HG03432 (cell line): ENCODE data around the gene GFRA1.
A peak's percentile ranks its signal among the peaks of the same experiment; 100 is the strongest.

Source experiments
- ATAC-seq: cut with Tn5 transposase; IDR thresholded peaks from one replicate; pipeline ENCODE4 v1.9.1; 2021; ENCODE audit warnings: mild to moderate bottlenecking, moderate library complexity; ENCODE audit not compliant: unreplicated experiment

The GFRA1 gene

GRCh38 chr10:116164291-116164690, 108.7 kb downstream of the GFRA1 start:
- no peak for ATAC-seq

DNA sequence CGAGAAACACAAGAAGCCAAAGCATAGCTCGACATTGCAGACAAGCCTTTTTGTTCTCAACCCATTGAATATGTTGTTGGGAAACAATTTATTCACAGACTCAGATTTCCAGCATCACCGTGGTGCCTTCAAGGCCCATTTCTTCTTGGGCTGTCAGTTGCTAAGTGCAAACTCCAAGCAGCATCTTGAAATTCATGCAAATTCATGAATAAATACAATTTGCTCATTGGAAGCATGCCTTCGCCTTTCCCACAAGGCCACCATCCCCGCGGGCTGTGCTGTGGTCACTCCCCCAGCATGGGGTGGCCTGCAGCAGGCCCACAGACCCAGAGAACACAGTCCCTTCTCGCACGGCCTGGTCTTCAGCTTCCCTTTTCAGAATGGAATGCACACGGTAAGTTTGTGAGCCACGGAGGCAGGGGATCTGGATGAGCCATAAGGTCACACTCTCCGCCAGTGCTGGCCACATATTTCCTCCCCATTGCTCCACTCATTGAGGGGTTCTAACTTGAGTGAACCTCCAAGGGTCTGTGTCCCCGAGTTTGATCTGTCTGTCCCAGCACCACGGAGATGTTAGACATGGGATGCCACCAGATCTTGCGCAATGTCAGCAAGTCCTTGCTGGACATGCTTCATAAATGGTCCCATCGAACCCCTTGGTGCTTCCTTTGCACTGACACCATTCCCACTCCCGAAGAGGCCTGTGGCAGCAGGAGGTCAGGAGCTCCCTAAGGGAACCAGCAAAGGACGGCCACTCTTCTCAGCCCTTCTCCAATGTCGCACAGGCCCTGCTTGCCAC, 109.5 kb downstream of the GFRA1 start:
- no peak for ATAC-seq

GRCh38 chr10:116162851-116163250, 110.2 kb downstream of the GFRA1 start:
- no peak for ATAC-seq

- ATAC-seq = no peak
These were observed 112.7 kb downstream of the GFRA1 start for GRCh38 chr10:116160271-116160670.

DNA sequence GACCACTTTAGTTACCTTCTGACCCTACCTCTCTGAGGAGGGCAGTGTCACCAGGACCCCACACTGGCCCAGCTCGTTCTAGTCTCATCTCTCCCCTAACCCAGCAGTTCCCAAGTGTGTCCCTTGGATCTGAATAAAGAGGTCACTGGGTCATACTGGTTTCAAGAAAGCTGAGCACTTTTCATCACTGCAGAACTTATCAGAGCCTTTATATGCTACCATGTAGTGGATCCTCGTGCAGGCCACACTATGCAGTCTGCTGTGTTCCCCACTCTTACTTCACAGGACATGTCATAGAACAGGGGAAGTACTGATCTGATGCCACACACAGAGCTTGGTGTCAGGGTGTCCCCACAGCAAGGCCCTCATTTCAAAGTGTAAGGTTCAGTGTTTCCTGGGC, 113.8 kb downstream of the GFRA1 start:
- ATAC-seq = no peak

DNA sequence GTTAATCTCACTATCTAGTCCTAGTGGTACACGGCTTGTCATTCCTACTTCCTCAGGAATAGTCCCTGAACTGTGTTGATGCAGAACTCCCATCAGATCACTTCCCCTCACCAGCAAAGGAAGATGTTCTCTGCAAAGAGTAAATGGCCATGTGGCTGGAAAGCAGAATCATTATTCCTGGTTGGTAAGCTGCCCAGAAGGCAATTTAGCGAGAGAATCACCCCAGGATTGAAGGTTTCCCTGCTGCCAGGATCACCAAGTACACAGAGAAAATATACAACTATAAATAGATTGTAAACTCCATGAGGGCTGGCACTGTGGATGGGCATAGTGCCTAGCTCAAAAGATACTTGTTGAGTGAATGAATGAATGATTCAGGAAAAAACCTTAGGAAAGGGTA, 115.0 kb downstream of the GFRA1 start:
- no peak for ATAC-seq

DNA sequence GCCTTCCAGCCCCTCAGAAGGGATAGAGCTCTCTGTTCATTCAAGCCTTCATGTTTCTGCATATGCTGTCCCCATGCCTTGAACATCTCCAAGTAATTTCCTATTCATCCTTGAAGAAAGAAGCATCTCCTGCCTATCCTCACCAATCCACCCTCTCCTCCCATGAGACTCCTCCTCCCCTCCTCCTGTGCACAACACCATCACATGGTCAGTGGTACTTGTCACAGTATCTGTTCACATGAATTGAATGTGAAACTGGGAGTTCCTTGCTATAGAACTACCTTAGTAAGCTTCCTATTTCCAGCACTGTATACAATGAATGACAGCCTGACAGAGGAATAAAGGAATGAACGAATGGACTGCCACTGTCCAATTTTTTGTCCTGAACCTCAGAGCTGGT, 115.5 kb downstream of the GFRA1 start:
- ATAC-seq = no peak

GRCh38 chr10:116156819-116157218, 116.2 kb downstream of the GFRA1 start:
- ATAC-seq = no peak

DNA sequence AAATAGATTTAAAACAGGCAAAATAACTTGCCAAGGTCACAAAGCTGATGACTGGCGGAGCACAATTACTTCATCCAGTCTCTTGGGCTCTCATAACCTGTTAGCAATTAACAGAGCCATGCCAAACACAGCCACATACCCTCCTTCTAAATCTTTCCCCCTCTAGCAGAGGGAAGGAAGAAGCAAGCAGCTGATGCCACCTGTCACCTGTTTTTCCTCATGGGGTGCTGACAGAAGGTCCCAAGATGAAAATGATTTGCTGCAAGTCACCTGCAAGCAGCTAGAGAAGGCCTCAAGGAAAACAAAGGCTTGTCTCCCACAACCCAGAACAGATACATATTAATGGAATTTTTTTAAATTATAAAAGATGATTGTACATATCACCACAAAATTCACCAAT, 117.8 kb downstream of the GFRA1 start:
- ATAC-seq = no peak

DNA sequence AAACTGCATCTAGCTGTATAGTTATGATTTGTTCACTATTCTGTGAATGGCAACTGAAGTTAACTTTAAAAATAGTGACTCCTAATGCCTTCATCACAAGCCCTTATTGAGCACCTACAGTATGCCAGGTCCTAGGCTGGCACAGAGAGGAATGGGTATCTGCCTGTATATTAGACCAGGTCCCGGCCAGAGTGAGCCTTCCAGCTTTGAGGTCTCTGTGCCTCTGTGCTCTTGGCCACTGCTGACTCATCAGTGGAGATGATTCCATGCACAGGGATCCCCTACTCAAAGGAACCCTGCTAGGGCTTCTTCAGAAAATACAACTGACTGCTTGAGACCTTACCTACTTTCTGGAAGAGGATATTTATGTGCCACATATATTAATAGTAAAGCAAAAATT, 118.4 kb downstream of the GFRA1 start:
- no peak for ATAC-seq

- ATAC-seq = no peak
These were observed 121.9 kb downstream of the GFRA1 start for GRCh38 chr10:116151076-116151475.

DNA sequence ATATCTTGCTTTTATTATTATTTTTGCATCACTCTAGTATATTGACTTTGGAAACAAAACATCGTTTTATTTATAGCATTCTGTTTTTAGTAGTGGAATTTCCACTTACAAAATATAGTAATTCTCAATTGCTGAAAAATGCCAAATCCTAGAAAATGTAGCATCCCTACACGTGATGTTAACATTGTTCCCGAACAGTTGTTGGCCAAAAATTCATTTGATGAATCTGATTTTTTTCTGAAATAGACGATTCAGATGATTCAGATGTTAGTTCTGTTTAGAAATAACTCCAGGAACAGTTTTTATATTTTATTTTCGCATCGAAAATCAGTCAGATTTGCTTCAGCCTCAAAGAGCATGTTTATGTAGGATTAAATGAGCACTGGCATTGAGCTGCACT, 122.4 kb downstream of the GFRA1 start:
- ATAC-seq = no peak

GRCh38 chr10:116147147-116147905, 125.7 kb downstream of the GFRA1 start:
- ATAC-seq = peak; percentile 53

DNA sequence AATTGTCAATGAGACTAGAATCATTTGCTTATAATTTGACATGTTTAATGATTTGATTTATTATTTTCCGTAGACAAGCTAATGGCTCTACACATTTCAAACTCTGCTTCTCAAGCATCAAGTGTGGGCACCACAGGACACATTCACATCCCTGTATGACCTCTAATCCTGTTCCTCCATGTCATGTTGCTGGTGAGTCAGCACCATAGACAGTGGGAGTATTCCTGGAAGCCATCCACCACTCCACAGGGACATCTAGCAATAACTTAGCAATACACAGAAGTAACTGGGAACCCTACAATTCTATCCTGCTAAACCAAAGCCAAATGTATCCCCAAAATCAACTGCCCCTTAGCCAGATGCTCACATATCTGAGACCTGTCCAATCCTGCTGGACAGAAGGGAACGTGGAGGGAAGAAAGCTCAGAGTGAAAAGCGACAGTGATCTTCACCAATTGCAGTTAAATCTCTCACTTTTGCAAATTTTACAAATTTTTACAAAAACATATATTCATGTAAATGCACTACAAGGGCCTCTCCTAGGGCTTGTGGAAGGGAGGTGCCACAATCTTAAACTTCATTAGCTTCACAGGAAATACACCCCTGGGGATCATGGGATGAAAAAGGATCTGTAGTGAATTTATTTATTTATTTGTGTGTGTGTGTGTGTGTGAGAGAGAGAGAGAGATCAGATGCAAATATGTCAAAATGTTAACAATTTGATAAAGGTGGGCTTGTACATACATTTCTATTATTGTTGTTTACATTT, 126.5 kb downstream of the GFRA1 start:
- ATAC-seq = no peak

- ATAC-seq = no peak
These were observed 129.3 kb downstream of the GFRA1 start for GRCh38 chr10:116143673-116144222.

DNA sequence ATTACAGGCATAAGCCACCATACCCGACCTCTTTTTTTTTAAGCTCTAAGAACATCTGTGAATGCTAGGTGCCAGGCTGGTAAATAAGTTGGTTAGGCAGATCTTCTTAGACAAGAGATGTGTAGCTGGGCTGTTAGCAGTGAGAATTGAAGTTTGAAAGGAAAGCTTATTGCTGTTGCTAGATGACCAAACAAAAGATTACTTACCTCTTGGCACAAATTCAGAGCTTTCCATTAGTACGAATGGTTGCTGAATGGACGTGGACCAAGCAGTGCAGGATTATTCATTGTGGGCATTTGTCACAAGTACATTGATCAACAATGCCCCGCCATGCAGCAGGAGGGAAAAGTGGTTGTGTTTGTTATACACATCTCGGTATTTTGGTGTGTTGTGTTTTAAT, 131.2 kb downstream of the GFRA1 start:
- no peak for ATAC-seq

DNA sequence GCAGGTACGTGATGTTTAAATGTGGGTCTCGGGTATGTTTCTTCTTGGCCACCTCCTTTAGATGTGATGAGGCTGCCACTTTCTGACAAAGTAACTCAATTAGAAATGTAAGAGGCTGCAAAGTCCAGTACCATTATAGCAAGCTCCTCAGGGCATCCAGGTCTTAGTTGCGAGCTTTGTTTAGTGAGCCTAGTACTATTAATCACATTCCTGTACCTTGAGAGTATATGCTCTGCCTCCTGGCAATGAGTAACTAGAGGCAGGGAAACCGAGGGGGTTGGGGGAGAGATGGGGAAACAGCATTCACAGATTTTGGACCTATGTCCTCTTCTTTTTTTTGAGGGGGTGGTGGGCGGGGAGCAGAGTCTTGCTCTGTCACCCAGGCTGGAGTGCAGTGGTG, 131.8 kb downstream of the GFRA1 start:
- no peak for ATAC-seq

DNA sequence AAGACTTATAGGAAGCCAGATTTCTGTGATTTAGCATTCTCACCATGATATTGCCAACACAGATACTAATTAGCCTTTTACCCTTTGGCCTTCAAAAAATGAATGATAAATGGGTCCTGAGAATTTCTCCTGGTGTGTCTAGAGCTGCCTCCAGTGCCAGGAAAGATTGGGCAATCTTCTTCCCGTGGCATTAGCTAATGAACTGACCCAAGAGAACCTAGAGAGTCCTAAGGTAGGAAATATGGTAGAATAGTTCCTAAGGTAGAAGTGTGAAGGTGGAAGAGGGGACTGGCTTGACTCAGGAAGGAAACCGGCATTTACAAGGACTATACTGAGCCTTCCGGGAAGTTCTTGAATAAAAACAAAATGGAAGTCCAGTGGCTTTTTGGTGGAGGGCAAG, 133.1 kb downstream of the GFRA1 start:
- ATAC-seq = no peak

DNA sequence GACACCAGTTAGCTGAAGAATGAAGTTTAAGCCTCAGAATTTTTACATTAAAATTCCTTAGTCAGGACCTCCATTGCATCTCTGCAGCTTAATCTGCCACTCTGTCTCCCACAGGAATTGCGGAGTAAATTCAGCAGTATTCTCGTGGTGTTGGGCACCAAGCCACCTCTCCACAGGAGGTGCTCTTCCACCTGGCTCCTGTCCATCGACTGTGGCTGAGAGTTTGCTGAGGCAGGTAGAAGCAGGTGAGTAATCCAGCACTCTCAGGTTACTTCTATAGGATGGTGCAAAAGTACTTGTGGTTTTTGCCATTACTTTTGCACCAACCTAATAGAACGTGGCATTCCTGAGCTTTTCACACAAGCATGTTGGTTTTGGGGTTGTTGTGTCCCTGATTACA, 134.1 kb downstream of the GFRA1 start:
- ATAC-seq = no peak

- ATAC-seq = no peak
These were observed 136.7 kb downstream of the GFRA1 start for GRCh38 chr10:116136261-116136660.

GRCh38 chr10:116134322-116134721, 138.7 kb downstream of the GFRA1 start:
- no peak for ATAC-seq
